ENCODE results near the gene RANBP6.

Gene RANBP6

DNA sequence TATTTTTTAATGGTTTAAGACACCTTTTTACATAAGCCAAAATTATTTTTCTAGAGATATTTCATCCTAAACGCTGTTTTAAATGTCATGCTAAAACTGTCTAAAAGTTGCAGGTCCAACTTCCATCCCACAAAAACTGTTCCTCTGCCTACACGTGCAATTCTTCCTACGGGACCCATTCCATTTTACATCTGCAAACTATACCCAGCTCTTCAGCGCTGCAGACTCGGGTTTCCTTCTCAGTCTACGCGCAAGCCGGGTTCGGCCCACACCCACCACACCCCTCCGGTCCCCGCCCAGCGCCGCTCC, 8.7 kb downstream of the RANBP6 start:
- TF ChIP-seq, protein P1, sequence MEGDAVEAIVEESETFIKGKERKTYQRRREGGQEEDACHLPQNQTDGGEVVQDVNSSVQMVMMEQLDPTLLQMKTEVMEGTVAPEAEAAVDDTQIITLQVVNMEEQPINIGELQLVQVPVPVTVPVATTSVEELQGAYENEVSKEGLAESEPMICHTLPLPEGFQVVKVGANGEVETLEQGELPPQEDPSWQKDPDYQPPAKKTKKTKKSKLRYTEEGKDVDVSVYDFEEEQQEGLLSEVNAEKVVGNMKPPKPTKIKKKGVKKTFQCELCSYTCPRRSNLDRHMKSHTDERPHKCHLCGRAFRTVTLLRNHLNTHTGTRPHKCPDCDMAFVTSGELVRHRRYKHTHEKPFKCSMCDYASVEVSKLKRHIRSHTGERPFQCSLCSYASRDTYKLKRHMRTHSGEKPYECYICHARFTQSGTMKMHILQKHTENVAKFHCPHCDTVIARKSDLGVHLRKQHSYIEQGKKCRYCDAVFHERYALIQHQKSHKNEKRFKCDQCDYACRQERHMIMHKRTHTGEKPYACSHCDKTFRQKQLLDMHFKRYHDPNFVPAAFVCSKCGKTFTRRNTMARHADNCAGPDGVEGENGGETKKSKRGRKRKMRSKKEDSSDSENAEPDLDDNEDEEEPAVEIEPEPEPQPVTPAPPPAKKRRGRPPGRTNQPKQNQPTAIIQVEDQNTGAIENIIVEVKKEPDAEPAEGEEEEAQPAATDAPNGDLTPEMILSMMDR (IDR thresholded peaks at IDR 0.05; ENCODE audit: borderline replicate concordance, extremely low read depth, low read length, poor library complexity, severe bottlenecking) = no peak
- TF ChIP-seq EZH2 (IDR thresholded peaks at IDR 0.05; ENCODE audit: borderline replicate concordance, low read depth, low read length, severe bottlenecking) = no peak
- H3K27ac ChIP-seq (ENCODE audit: low read length) = no peak overlapping the region
- H3K4me2 ChIP-seq (ENCODE audit: insufficient read depth, low read length) = peak overlapping the region; percentile 92
- H4K20me1 ChIP-seq (ENCODE audit: insufficient read depth, low read length) = peaks cover 7% of the 10 kb centered on the region; the same call in 1 of the 2 replicates
- peak overlapping the region; percentile 83 to 86; a peak in 3 of 4 replicates for H3K4me3 ChIP-seq (ENCODE audit: low read depth in 1 of 2, low read length in 2 of 2)
- 0 out of 2 replicates have a peak overlapping the region, but pooled peaks have one; percentile 73 for H2AFZ ChIP-seq (ENCODE audit: low read depth, low read length)
- H3K9me3 ChIP-seq (ENCODE audit: insufficient read depth, low read length, severe bottlenecking) = no peaks in the 10 kb centered on the region
- peaks cover 66% of the 10 kb centered on the region for H3K79me2 ChIP-seq (ENCODE audit: insufficient read depth, low read length)
- peak overlapping the region; percentile 78 for H3K9ac ChIP-seq (ENCODE audit: low read depth, low read length)
- no peak for ATAC-seq (ENCODE audit: insufficient read depth, low read depth)
- H3K36me3 ChIP-seq (ENCODE audit: insufficient read depth, low read length) = peaks cover 4% of the 10 kb centered on the region; the same call in 1 of the 2 replicates
- H3K27me3 ChIP-seq (ENCODE audit: insufficient read depth, low read length, poor library complexity) = no peaks in the 10 kb centered on the region
- H3K4me1 ChIP-seq (ENCODE audit: insufficient read depth, low read length) = peaks cover 47% of the 10 kb centered on the region
- DNase-seq = no peak

DNA sequence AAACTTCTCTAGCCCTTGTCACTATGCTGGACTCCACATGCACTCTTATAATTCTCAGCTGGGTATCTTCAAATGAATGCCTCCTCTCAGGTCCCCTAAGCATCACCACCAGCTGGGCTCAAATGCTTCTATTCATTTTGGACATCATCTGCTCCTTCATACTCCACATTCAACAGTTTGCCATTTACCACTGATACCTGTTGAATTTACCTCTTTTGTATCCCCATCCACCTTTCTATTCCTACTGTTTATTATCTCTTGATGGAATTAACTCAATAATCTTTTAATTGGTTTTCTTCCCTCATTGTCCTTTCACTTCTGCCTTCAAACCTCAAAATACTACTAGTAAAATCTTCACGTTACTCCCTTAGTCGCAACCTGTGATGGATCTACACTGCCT, 14.5 kb downstream of the RANBP6 start:
- Histone ChIP-seq H3K9ac (ENCODE audit: low read depth, low read length) (no peak overlapping the region), H3K36me3 (ENCODE audit: insufficient read depth, low read length) (no peaks in the 10 kb centered on the region; the same call in 1 of the 2 replicates), H4K20me1 (ENCODE audit: insufficient read depth, low read length) (no peaks in the 10 kb centered on the region; the same call in 1 of the 2 replicates), H2AFZ (ENCODE audit: low read depth, low read length) (no peak overlapping the region), H3K79me2 (ENCODE audit: insufficient read depth, low read length) (peaks cover 65% of the 10 kb centered on the region), H3K4me1 (ENCODE audit: insufficient read depth, low read length) (peaks cover 10% of the 10 kb centered on the region), H3K4me2 (ENCODE audit: insufficient read depth, low read length) (no peak overlapping the region), H3K9me3 (ENCODE audit: insufficient read depth, low read length, severe bottlenecking) (no peaks in the 10 kb centered on the region), H3K4me3 (ENCODE audit: low read depth in 1 of 2, low read length in 2 of 2) (no peak overlapping the region), H3K27me3 (ENCODE audit: insufficient read depth, low read length, poor library complexity) (no peaks in the 10 kb centered on the region), H3K27ac (ENCODE audit: low read length) (no peak overlapping the region)
- ATAC-seq (ENCODE audit: insufficient read depth, low read depth) = no peak
- DNase-seq = no peak
- TF ChIP-seq, protein P1 (IDR thresholded peaks at IDR 0.05; ENCODE audit: borderline replicate concordance, extremely low read depth, low read length, poor library complexity, severe bottlenecking) = no peak
- no peak for TF ChIP-seq EZH2 (IDR thresholded peaks at IDR 0.05; ENCODE audit: borderline replicate concordance, low read depth, low read length, severe bottlenecking)

DNA sequence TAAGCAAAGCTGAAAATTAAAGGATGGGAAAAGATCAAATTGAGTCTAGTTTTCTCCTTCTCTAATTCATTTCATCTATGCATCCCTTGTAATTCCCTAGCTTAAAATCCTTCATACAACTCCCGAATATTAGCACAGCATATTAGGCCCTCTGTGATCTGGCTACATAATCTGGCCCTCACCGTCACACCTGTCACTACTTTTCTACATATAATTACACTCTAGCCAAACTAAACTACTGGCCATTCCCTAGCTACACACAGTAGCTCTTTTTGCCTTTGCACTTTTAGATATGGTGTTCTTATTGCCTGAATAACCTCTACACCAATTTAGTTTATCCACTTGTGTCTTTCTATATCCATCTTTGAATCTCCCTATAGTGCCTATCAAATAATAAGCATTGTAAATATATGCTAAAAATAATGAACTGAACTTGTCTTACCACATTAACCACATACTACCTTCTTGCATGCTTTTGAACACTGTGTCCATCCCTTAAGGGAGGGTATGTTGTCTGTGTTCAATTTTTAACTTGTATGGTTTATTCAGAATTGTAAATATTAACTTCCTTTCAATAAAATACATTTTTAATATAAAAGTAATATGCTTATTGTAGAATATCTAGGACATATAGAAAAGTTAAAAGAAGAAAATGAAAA, 15.9 kb downstream of the RANBP6 start:
- Histone ChIP-seq H3K9me3 (ENCODE audit: insufficient read depth, low read length, severe bottlenecking) (no peaks in the 10 kb centered on the region), H3K79me2 (ENCODE audit: insufficient read depth, low read length) (peaks cover 59% of the 10 kb centered on the region), H3K4me3 (ENCODE audit: low read depth in 1 of 2, low read length in 2 of 2) (no peak overlapping the region), H3K9ac (ENCODE audit: low read depth, low read length) (no peak overlapping the region), H3K27ac (ENCODE audit: low read length) (no peak overlapping the region), H3K27me3 (ENCODE audit: insufficient read depth, low read length, poor library complexity) (no peaks in the 10 kb centered on the region), H3K4me2 (ENCODE audit: insufficient read depth, low read length) (no peak overlapping the region), H4K20me1 (ENCODE audit: insufficient read depth, low read length) (peaks cover 5% of the 10 kb centered on the region; the same call in 1 of the 2 replicates), H2AFZ (ENCODE audit: low read depth, low read length) (no peak overlapping the region), H3K4me1 (ENCODE audit: insufficient read depth, low read length) (peaks cover under 1% of the 10 kb centered on the region; the same call in 1 of the 2 replicates), H3K36me3 (ENCODE audit: insufficient read depth, low read length) (no peaks in the 10 kb centered on the region; the same call in 1 of the 2 replicates)
- ATAC-seq (ENCODE audit: insufficient read depth, low read depth) (no peak), DNase-seq (no peak)
- TF ChIP-seq EZH2 (IDR thresholded peaks at IDR 0.05; ENCODE audit: borderline replicate concordance, low read depth, low read length, severe bottlenecking) = no peak
- TF ChIP-seq, protein P1 (IDR thresholded peaks at IDR 0.05; ENCODE audit: borderline replicate concordance, extremely low read depth, low read length, poor library complexity, severe bottlenecking) = no peak

All from DND-41 (cell line).